RWPE2 (cell line): ENCODE data around the gene SLC25A2.
A peak's percentile ranks its signal among the peaks of the same experiment; 100 is the strongest.
"Not testable (repeated sequence)": the region's sequence is repeated elsewhere in the genome, so short reads cannot be mapped to it uniquely, and the experiment has no call there.

ENCODE experiments used
- ATAC-seq: fragments of 200-7000 bp; cut with Tn5 transposase; 3 replicates; pipeline ENCODE4 v1.9.1; 2021; ENCODE audit warnings: low read depth
- DNase-seq: peaks from one replicate; pipeline ENCODE4 v3.0.0-alpha.2; 2020; ENCODE audit warnings: low spot score
- H3K27ac ChIP-seq: fragments of 450-650 bp; 2 replicates; pipeline ENCODE4 v1.5.1; 2017; ENCODE audit warnings: mild to moderate bottlenecking; ENCODE audit not compliant: poor library complexity, severe bottlenecking
- H3K27me3 ChIP-seq: fragments of 250-450 bp; sonication (Bioruptor Pico); 2 replicates; pipeline ENCODE4 v1.5.1; 2021; ENCODE audit warnings: mild to moderate bottlenecking, moderate library complexity; ENCODE audit not compliant: insufficient read depth, poor library complexity, severe bottlenecking
- H3K36me3 ChIP-seq: fragments of 250-450 bp; sonication (Bioruptor Pico); 2 replicates; pipeline ENCODE4 v1.5.1; 2020; ENCODE audit warnings: low read depth, mild to moderate bottlenecking, moderate library complexity
- H3K4me1 ChIP-seq: fragments of 250-450 bp; sonication (Bioruptor Pico); 2 replicates; pipeline ENCODE4 v1.5.1; 2021; ENCODE audit warnings: mild to moderate bottlenecking, moderate library complexity; ENCODE audit not compliant: insufficient read depth, poor library complexity, severe bottlenecking
- H3K4me3 ChIP-seq: fragments of 250-450 bp; sonication (Bioruptor Pico); 2 replicates; pipeline ENCODE4 v1.5.1; 2021; ENCODE audit warnings: mild to moderate bottlenecking, moderate library complexity; ENCODE audit not compliant: severe bottlenecking
- H3K9me3 ChIP-seq: fragments of 250-450 bp; sonication (Bioruptor Pico); 2 replicates; pipeline ENCODE4 v1.5.1; 2021; ENCODE audit warnings: mild to moderate bottlenecking, moderate library complexity; ENCODE audit not compliant: severe bottlenecking
- CTCF ChIP-seq: fragments of 450-650 bp; IDR thresholded peaks from one replicate; pipeline ENCODE4 v1.5.1; 2017; ENCODE audit warnings: mild to moderate bottlenecking, moderate library complexity; ENCODE audit not compliant: poor library complexity, severe bottlenecking

Gene SLC25A2

GRCh38 chr5:141343953-141344463 is 40.2 kb upstream of the SLC25A2 start:
- H3K9me3 ChIP-seq, result peaks cover 7% of the 10 kb centered on the region
- H3K27ac ChIP-seq, result no peak overlapping the region
- H3K4me3 ChIP-seq, result peak overlapping the region; percentile 5
- peak; percentile 31 for TF ChIP-seq CTCF
- H3K4me1 ChIP-seq, result no peaks in the 10 kb centered on the region
- DNase-seq (no peak), ATAC-seq (no peak)
- H3K36me3 ChIP-seq, result no peaks in the 10 kb centered on the region
- peaks cover 80% of the 10 kb centered on the region for H3K27me3 ChIP-seq

GRCh38 chr5:141343242-141343952 is 39.5 kb upstream of the SLC25A2 start, which contains the start of gene PCDHGA3:
PCDHGA3 (plus strand) TSS chr5:141343829; CDS start chr5:141344034, 205 bp downstream.
- H3K27ac ChIP-seq, result no peak within 1 kb of the TSS
- DNase-seq (no peak), ATAC-seq (no peak)
- no peaks in the 10 kb centered on the region for H3K4me1 ChIP-seq
- no peaks in the 10 kb centered on the region for H3K36me3 ChIP-seq
- peaks cover 80% of the 10 kb centered on the region for H3K27me3 ChIP-seq
- TF ChIP-seq CTCF, result peak; percentile 49
- H3K9me3 ChIP-seq, result peaks cover 7% of the 10 kb centered on the region
- peak within 1 kb of the TSS; percentile 5 for H3K4me3 ChIP-seq

GRCh38 chr5:141342773-141343172 is 38.9 kb upstream of the SLC25A2 start:
- DNase-seq (no peak), ATAC-seq (no peak)
- Histone ChIP-seq H3K4me1 (no peaks in the 10 kb centered on the region), H3K4me3 (no peak overlapping the region), H3K27ac (no peak overlapping the region), H3K27me3 (peaks cover 83% of the 10 kb centered on the region), H3K9me3 (peaks cover 7% of the 10 kb centered on the region), H3K36me3 (no peaks in the 10 kb centered on the region)
- no peak for TF ChIP-seq CTCF

GRCh38 chr5:141340781-141341354 is 37.0 kb upstream of the SLC25A2 start:
- not testable (repeated sequence) for ATAC-seq

GRCh38 chr5:141338538-141339306 is 34.9 kb upstream of the SLC25A2 start, which contains the start of gene PCDHGA2:
PCDHGA2 (plus strand) TSS chr5:141338760.
- TF ChIP-seq CTCF, result peak; percentile 51
- ATAC-seq, result peak; percentile 41
- Histone ChIP-seq H3K4me3 (peak within 1 kb of the TSS; percentile 21), H3K4me1 (no peaks in the 10 kb centered on the region), H3K27me3 (peaks cover 94% of the 10 kb centered on the region), H3K36me3 (no peaks in the 10 kb centered on the region), H3K9me3 (peaks cover 7% of the 10 kb centered on the region), H3K27ac (no peak within 1 kb of the TSS)
- no peak for DNase-seq

More at GRCh38 chr5:141340781-141341354, 37.0 kb upstream of the SLC25A2 start:
- H3K27ac ChIP-seq, H3K9me3 ChIP-seq, H3K36me3 ChIP-seq, DNase-seq, H3K4me3 ChIP-seq, H3K4me1 ChIP-seq: not testable (repeated sequence)
- H3K27me3 ChIP-seq, result peaks cover 89% of the 10 kb centered on the region

GRCh38 chr5:141332571-141332970 is 28.7 kb upstream of the SLC25A2 start:
- not testable (repeated sequence) for DNase-seq, H3K9me3 ChIP-seq

More at GRCh38 chr5:141332571-141332970, 28.7 kb upstream of the SLC25A2 start:
- H3K4me3 ChIP-seq, ATAC-seq, H3K27ac ChIP-seq, H3K4me1 ChIP-seq, H3K36me3 ChIP-seq: not testable (repeated sequence)
- peaks cover 81% of the 10 kb centered on the region for H3K27me3 ChIP-seq
